ENCODE results near the gene LRRN3.

DNA sequence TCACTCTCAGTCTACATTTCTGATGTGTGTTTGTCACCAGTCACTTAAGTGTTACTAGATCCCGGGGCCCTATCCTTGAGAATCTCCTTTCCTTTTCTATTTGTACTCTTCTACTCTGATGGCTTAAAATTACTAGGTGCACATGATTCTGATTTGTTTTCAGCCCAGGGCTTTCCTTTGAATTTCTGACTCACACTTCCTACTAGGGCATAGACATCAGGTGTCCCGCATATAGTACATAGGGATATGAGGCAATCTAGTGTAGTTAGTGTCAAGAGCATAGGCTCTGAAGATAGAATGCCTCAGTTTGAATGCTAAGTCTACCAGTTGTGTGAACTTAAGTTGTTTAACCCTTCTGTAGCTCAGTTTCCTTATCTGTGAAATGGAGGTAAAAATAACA, 49.4 kb upstream of the LRRN3 start:
- TF ChIP-seq, protein P1, sequence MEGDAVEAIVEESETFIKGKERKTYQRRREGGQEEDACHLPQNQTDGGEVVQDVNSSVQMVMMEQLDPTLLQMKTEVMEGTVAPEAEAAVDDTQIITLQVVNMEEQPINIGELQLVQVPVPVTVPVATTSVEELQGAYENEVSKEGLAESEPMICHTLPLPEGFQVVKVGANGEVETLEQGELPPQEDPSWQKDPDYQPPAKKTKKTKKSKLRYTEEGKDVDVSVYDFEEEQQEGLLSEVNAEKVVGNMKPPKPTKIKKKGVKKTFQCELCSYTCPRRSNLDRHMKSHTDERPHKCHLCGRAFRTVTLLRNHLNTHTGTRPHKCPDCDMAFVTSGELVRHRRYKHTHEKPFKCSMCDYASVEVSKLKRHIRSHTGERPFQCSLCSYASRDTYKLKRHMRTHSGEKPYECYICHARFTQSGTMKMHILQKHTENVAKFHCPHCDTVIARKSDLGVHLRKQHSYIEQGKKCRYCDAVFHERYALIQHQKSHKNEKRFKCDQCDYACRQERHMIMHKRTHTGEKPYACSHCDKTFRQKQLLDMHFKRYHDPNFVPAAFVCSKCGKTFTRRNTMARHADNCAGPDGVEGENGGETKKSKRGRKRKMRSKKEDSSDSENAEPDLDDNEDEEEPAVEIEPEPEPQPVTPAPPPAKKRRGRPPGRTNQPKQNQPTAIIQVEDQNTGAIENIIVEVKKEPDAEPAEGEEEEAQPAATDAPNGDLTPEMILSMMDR (conservative IDR thresholded peaks at IDR 0.05; ENCODE audit: low read depth, low read length), result no peak
- no peak for TF ChIP-seq EZH2 (IDR thresholded peaks at IDR 0.05; ENCODE audit: low read length, unreplicated experiment)

Data from PC-3 (cell line).